NK-92 treated with Interleukin-12 subunit alpha and Interleukin-12 subunit beta, amount 100 ng/mL, for 24 hours (cell line): ENCODE measurements around the gene SLC25A26.
"Not testable (repeated sequence)": the region's sequence is repeated elsewhere in the genome, so short reads cannot be mapped to it uniquely, and the experiment has no call there.

Experiments used
- DNase-seq: peaks from one replicate; lab custom pipeline; 2025; lab: John Stamatoyannopoulos, UW

SLC25A26 gene

DNA sequence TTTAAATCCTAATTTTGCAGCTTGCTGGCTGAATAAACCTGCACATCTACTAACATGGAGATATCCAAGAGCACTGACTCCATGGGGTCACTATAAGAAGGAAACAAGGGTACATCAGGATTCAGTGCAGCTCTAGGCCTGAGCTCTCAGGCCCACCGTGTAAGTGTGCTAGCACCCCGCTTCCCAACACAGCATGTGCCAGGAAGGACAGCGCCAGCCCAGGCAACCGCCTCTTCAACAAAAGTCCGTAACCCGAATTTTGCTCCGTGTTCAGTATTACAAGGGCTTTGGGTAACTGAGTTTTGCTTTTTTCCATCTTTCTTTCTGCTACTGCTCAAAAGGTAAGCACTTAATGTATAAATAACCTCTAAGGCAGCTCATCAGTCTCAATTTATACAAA, 190.2 kb downstream of the SLC25A26 start:
- DNase-seq, result no peak

DNA sequence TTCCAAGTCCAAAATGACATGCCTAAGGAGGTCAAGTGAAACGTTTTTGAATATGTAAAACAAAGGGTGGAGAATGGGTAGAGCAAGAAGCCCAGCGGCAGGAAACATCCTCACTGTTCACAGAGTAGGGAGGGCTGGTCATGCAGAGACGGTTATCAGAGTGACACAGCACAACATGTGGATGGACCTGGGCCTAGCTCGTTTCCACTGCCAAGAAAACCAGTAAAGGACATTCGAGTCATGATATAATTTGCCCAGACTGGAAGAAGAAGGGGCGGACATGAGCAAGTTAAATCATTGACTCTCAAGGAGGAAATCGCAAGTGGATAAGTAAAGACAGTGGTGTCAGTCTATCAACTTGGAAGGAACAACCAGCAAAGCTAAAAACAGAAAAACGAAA, 190.7 kb downstream of the SLC25A26 start:
- DNase-seq, result no peak

DNA sequence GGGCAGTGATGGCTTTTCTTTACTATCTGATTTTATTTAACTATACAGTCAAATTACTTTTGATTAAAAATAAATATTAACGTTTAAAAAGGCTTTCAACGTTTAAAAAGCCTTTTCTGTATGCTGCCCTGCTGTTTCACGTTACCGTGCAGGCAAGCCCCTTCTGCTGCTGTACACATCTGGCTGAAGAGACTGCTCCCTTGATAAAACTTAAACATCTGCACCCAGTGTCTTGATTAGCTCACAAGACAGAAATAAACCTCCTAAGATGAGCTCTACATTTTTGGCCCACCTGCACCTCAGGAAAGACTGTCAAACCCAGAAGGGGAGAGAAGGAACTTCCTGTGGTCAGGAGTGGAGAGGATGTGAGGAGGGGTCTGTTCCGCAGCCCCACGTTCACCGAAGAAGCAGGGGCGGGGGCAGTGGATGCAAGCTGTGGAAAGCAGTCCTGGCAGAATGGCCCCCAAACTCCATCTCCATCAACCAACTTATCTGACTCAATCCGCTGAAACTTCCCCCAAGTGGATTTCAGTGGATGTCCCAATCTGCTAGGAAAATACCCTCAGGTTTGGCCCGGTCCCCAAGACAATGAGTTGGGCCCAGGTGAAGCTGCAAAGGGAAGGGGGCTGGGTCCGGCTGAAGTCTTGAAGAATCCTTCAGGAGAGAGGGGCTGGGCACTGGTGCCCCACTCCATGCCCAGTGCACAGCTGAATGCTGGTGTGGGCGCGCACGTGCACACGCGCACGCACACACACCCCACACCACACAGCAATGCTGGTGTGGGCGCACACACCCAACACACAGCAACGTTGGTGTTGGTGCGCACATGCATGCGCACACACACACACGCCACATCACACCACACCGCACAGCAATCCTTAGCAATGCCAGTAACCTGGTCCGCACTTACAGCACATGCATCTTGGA, 191.4 kb downstream of the SLC25A26 start:
- no peak for DNase-seq

DNA sequence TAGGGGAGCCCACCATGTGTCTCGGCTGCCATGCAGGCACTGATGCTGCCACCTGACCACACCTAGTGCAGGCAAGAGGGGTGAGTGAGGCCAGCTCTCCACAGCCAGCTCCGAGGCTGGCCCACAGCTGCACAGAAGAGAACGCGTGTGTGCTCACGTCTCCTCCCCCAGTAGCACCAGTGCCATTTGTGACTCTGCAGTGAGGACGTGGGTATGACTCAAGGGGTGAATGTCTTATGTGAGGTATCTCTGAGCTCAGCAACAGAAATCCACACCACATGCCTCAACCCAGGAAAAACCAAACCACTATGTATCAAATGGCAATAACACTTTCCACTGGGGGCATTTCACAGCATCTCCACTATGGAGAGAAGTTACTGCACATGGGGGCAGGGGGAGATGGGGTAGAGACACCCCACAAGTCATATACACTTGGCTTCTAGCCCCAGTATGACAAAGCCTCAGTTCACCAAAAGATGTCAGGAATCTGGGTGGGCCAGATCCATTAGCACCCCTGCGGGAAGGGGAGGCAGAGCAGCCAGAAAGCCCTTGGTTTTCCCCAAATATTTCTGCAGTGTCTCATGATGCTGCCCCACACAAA, 192.4 kb downstream of the SLC25A26 start:
- DNase-seq, result peak; percentile 11

DNA sequence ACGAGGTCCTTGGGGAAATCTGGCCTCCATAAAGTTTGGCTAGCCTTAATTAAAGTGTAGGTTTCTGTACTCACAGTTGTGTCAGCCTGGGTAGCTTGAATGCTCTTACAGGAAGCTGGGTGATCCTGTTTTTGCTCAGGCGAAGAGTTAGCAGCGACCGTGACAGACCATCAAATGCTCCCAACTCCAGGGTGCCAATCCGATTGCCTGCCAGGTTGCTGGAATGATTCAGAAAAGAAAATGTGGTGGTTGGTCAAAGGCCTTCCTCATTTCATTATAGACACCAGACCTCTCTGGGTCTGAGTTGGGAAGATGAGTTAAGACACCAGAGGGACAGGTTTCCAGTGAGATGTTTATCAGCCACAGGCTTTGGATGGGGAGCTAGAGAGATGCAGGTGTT, 194.0 kb downstream of the SLC25A26 start:
- no peak for DNase-seq

- no peak for DNase-seq
Measured at GRCh38 chr3:66415867-66416428, 195.1 kb downstream of the SLC25A26 start.

- DNase-seq, result no peak
Measured at GRCh38 chr3:66416556-66417304, 195.9 kb downstream of the SLC25A26 start.

- DNase-seq, result no peak
Measured at GRCh38 chr3:66418475-66418931, 197.7 kb downstream of the SLC25A26 start.

- DNase-seq, result no peak
Measured at GRCh38 chr3:66419036-66419435, 198.2 kb downstream of the SLC25A26 start.

- not testable (repeated sequence) for DNase-seq
Measured at GRCh38 chr3:66421144-66421543, 200.3 kb downstream of the SLC25A26 start.

DNA sequence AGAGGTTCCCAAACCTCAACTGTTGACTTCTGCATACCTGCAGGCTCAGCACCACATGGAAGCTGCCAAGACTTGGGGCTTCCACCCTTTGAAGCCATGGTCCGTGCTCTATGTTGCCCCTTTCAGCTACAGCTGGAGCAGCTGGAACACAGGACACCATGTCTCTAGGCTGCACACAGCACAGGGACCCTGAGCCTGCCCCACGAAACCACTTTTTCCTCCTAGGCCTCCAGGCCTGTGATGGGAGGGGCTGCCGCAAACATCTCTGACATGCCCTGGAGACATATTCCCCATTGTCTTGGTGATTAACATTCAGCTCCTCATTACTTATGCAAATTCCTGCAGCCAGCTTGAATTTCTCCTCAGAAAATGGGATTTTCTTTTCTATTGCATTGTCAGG, 201.1 kb downstream of the SLC25A26 start:
- not testable (repeated sequence) for DNase-seq

GRCh38 chr3:66423791-66424190, 203.0 kb downstream of the SLC25A26 start:
- no peak for DNase-seq

GRCh38 chr3:66425032-66425431, 204.2 kb downstream of the SLC25A26 start:
- DNase-seq, result no peak

GRCh38 chr3:66425576-66426114, 204.8 kb downstream of the SLC25A26 start:
- no peak for DNase-seq

GRCh38 chr3:66426135-66426534, 205.3 kb downstream of the SLC25A26 start:
- no peak for DNase-seq

DNA sequence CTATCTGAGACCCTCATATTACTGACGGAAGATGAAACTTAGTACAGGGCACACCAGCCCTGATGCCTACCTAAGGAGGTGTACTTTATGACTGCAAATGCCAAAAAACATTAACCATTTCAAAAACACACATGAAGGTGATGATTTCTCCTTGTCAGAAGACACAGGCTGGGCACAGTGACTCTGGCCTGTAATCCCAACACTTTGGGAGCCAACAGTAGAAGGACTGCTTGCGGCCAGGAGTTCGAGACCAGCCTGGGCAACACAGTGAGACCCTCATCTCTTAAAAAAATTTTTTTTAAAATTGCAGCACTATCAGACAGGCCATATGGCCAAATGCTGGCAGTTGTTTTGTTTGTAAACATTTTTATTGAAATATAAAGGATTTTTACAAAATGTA, 206.6 kb downstream of the SLC25A26 start:
- no peak for DNase-seq

GRCh38 chr3:66427951-66428474, 207.2 kb downstream of the SLC25A26 start:
- DNase-seq, result no peak
